GM21717 (cell line): ENCODE results near the gene PDE11A.

Source experiments
- ATAC-seq: cut with Tn5 transposase; IDR thresholded peaks from one replicate; pipeline ENCODE4 v1.9.1; 2021; ENCODE audit warnings: mild to moderate bottlenecking, moderate library complexity; ENCODE audit not compliant: unreplicated experiment

The PDE11A gene

GRCh38 chr2:177676636-177677035 lies 395.9 kb downstream of the PDE11A start:
- no peak for ATAC-seq

GRCh38 chr2:177675825-177676224 lies 396.8 kb downstream of the PDE11A start:
- no peak for ATAC-seq

GRCh38 chr2:177675350-177675821 lies 397.2 kb downstream of the PDE11A start:
- no peak for ATAC-seq

- ATAC-seq: no peak
Measured at GRCh38 chr2:177673602-177674595, 398.7 kb downstream of the PDE11A start.

GRCh38 chr2:177671662-177672061 lies 400.9 kb downstream of the PDE11A start:
- no peak for ATAC-seq

GRCh38 chr2:177670791-177671535 lies 401.6 kb downstream of the PDE11A start:
- no peak for ATAC-seq

GRCh38 chr2:177669625-177670330 lies 402.8 kb downstream of the PDE11A start:
- no peak for ATAC-seq

GRCh38 chr2:177669201-177669600 lies 403.4 kb downstream of the PDE11A start:
- no peak for ATAC-seq

GRCh38 chr2:177668617-177669016 lies 404.0 kb downstream of the PDE11A start:
- no peak for ATAC-seq

GRCh38 chr2:177667626-177668025 lies 405.0 kb downstream of the PDE11A start:
- no peak for ATAC-seq

GRCh38 chr2:177666408-177666807 lies 406.2 kb downstream of the PDE11A start:
- ATAC-seq: no peak

GRCh38 chr2:177665948-177666347 lies 406.6 kb downstream of the PDE11A start:
- no peak for ATAC-seq

- ATAC-seq: no peak
Measured at GRCh38 chr2:177665328-177665727, 407.2 kb downstream of the PDE11A start.

- ATAC-seq: no peak
Measured at GRCh38 chr2:177662895-177663294, 409.7 kb downstream of the PDE11A start.

- ATAC-seq: no peak
Measured at GRCh38 chr2:177660742-177661141, 411.8 kb downstream of the PDE11A start.

GRCh38 chr2:177658309-177658708 lies 414.3 kb downstream of the PDE11A start:
- no peak for ATAC-seq

GRCh38 chr2:177651833-177652232 lies 420.7 kb downstream of the PDE11A start:
- no peak for ATAC-seq

- no peak for ATAC-seq
Measured at GRCh38 chr2:177649568-177650518, 422.7 kb downstream of the PDE11A start.

GRCh38 chr2:177646791-177647190 lies 425.8 kb downstream of the PDE11A start:
- no peak for ATAC-seq

- ATAC-seq: no peak
Measured at GRCh38 chr2:177646241-177646640, 426.3 kb downstream of the PDE11A start.
